GM10248 (cell line): ENCODE data around the gene SLC36A4.

Experiments
- CTCF ChIA-PET: fragments of 300-600 bp; sonication (Branson Sonifier 250); formaldehyde crosslinking; extraction: SDS; loops from one replicate; lab custom pipeline; 2021; ENCODE audit warnings: antibody characterized with exemption; lab: Yijun Ruan, JAX
- POLR2A ChIA-PET: fragments of 350-650 bp; sonication (Branson Sonifier 250); formaldehyde crosslinking; extraction: SDS; loops from one replicate; lab custom pipeline; 2020; ENCODE audit warnings: antibody characterized with exemption; lab: Yijun Ruan, JAX
- DNase-seq: peaks from one replicate; pipeline ENCODE4 v3.0.0; 2012; ENCODE audit errors: extremely low spot score
- CTCF ChIP-seq: IDR thresholded peaks from 2 replicates; pipeline ENCODE4 v1.5.1; 2012; ENCODE audit warnings: mild to moderate bottlenecking, low read depth; ENCODE audit errors: extremely low read depth, missing control alignments, control extremely low read depth

SLC36A4 gene

GRCh38 chr11:93198215-93198845, 539 bp upstream of the SLC36A4 start:
- no peak for TF ChIP-seq CTCF
- ChIA-PET CTCF (interaction anchor here (1.0 to 1.5 kb wide), 2 partner anchors 15 to 33 kb away, joined by 3 read pairs; no protein-coding TSS in a partner anchor), POLR2A (no interaction called here)
- DNase-seq: no peak

GRCh38 chr11:93196816-93197379, 893 bp downstream of the SLC36A4 start:
- peak; percentile 18 for DNase-seq
- ChIA-PET POLR2A (no interaction called here), CTCF (interaction anchor here (0.6 to 2.1 kb wide), 4 partner anchors 16 to 572 kb away, joined by 3 to 5 read pairs (median 3); no protein-coding TSS in a partner anchor)
- TF ChIP-seq CTCF: no peak

GRCh38 chr11:93194673-93195291, 3.0 kb downstream of the SLC36A4 start:
- no peak for DNase-seq
- TF ChIP-seq CTCF: no peak
- POLR2A ChIA-PET: no interaction called here
- CTCF ChIA-PET: no interaction called here

GRCh38 chr11:93193731-93194130, 4.1 kb downstream of the SLC36A4 start:
- CTCF ChIA-PET: no interaction called here
- DNase-seq: no peak
- no peak for TF ChIP-seq CTCF
- POLR2A ChIA-PET: no interaction called here

GRCh38 chr11:93192163-93192562, 5.6 kb downstream of the SLC36A4 start:
- DNase-seq: no peak
- ChIA-PET POLR2A (no interaction called here), CTCF (no interaction called here)
- no peak for TF ChIP-seq CTCF

- no peak for TF ChIP-seq CTCF
- no peak for DNase-seq
- POLR2A ChIA-PET: no interaction called here
- CTCF ChIA-PET: interaction anchor here (1.2 kb wide), 1 partner anchor 12 kb away, joined by 3 read pairs; no protein-coding TSS in a partner anchor
Observed at GRCh38 chr11:93189462-93189861, 8.3 kb downstream of the SLC36A4 start.
